Hepatocyte (in vitro differentiated cells): ENCODE results near the gene SFXN4. TPM values are rescaled to one million over a fixed set of nuclear protein-coding genes. Genes with fewer than 3 reads are reported as not detected.
A peak's percentile ranks its signal among the peaks of the same experiment; 100 is the strongest.

Experiments used
- DNase-seq: peaks from one replicate; pipeline ENCODE4 v3.0.0-alpha.2; 2016; ENCODE audit warnings: low spot score
- H2AFZ ChIP-seq: fragments of 200-600 bp; sonication (generic); 2 replicates; pipeline ENCODE4 v1.6.0; 2016; ENCODE audit warnings: antibody characterized with exemption, mild to moderate bottlenecking
- H3K27ac ChIP-seq: fragments of 200-600 bp; sonication (generic); 2 replicates; pipeline ENCODE4 v1.5.1; 2016; ENCODE audit warnings: mild to moderate bottlenecking
- H3K27me3 ChIP-seq: fragments of 200-600 bp; sonication (generic); 2 replicates; pipeline ENCODE4 v1.6.1; 2016
- H3K36me3 ChIP-seq: fragments of 200-600 bp; sonication (generic); replicated peaks from 2 replicates; pipeline ENCODE4 v1.5.1; 2016; ENCODE audit warnings: low read depth; ENCODE audit not compliant: insufficient read depth
- H3K4me1 ChIP-seq: fragments of 200-600 bp; sonication (generic); 2 replicates; pipeline ENCODE4 v1.5.1; 2016; ENCODE audit warnings: mild to moderate bottlenecking, moderate library complexity; ENCODE audit not compliant: insufficient read depth
- H3K4me2 ChIP-seq: fragments of 200-600 bp; sonication (generic); 2 replicates; pipeline ENCODE4 v1.6.0; 2016
- H3K4me3 ChIP-seq: fragments of 200-600 bp; sonication (generic); 2 replicates; pipeline ENCODE4 v1.5.1; 2016; ENCODE audit warnings: mild to moderate bottlenecking
- H3K79me2 ChIP-seq: fragments of 200-600 bp; sonication (generic); 2 replicates; pipeline ENCODE4 v1.6.0; 2017; ENCODE audit warnings: mild to moderate bottlenecking
- H3K9me2 ChIP-seq: fragments of 200-600 bp; sonication (generic); replicated peaks from 2 replicates; pipeline ENCODE4 v1.6.0; 2017; ENCODE audit warnings: mild to moderate bottlenecking; ENCODE audit not compliant: insufficient read depth
- H3K9me3 ChIP-seq: fragments of 200-600 bp; sonication (generic); 2 replicates; pipeline ENCODE4 v1.5.1; 2016; ENCODE audit warnings: low read depth, mild to moderate bottlenecking
- H4K20me1 ChIP-seq: fragments of 200-600 bp; sonication (generic); 2 replicates; pipeline ENCODE4 v1.6.0; 2016; ENCODE audit warnings: mild to moderate bottlenecking; ENCODE audit not compliant: insufficient read depth, poor library complexity, severe bottlenecking
- CTCF ChIP-seq: fragments of 200-600 bp; sonication (generic); IDR thresholded peaks from 2 replicates; pipeline ENCODE4 v1.5.1; 2016; ENCODE audit warnings: antibody characterized with exemption, mild to moderate bottlenecking; ENCODE audit not compliant: poor library complexity
- EZH2 ChIP-seq: fragments of 200-600 bp; sonication (generic); IDR thresholded peaks from 2 replicates; pipeline ENCODE4 v1.6.1; 2016; ENCODE audit warnings: antibody characterized with exemption, mild to moderate bottlenecking, borderline replicate concordance
- EZH2phosphoT487 ChIP-seq: fragments of 200-600 bp; sonication (generic); IDR thresholded peaks from one replicate; pipeline ENCODE4 v1.6.1; 2018; ENCODE audit warnings: antibody characterized with exemption, mild to moderate bottlenecking, low read depth, moderate library complexity; ENCODE audit not compliant: unreplicated experiment, severe bottlenecking
- WGBS: methylation state at CpG from one replicate; pipeline ENCODE4 v1.1.6; 2016; ENCODE audit warnings: low lambda C conversion rate; ENCODE audit errors: missing lambda C conversion rate; 5-methylcytosine and 5-hydroxymethylcytosine counted together
- polyA plus RNA-seq: library from polyadenylated mRNA; unstranded; fragments of >200 nt; fragmentation: Nextera tagmentation; extraction: Ambion mirVana; gene quantifications from 2 replicates; pipeline ENCODE4 v1.2.1, GENCODE V29; 2016
- total RNA-seq: library from RNA; depleted of rRNA; stranded (reverse); fragments of >200 nt; gene quantifications from 2 replicates; pipeline ENCODE4 v1.2.3, GENCODE V29; 2014

The SFXN4 gene
- total and polyA plus RNA-seq, 2 experiments from 2014 or later: 27.2 to 41.5 TPM

- TF ChIP-seq CTCF: no peak
- no peak for TF ChIP-seq EZH2
- TF ChIP-seq EZH2phosphoT487: no peak
- Histone ChIP-seq H4K20me1 (no peaks in the 10 kb centered on the region), H3K4me3 (no peak overlapping the region), H3K9me2 (no peaks in the 10 kb centered on the region), H3K4me1 (no peaks in the 10 kb centered on the region), H2AFZ (no peak overlapping the region), H3K4me2 (no peak overlapping the region), H3K9me3 (no peaks in the 10 kb centered on the region), H3K27me3 (no peaks in the 10 kb centered on the region), H3K27ac (peak overlapping the region; percentile 72), H3K36me3 (peaks cover 4% of the 10 kb centered on the region), H3K79me2 (no peaks in the 10 kb centered on the region)
- peak; percentile 32 for DNase-seq
- 60% methylated on average over 4 of the region's 4 CpGs for WGBS
Observed at GRCh38 chr10:119135513-119135881, 30.0 kb downstream of the SFXN4 start.

GRCh38 chr10:119133949-119134348 is 31.6 kb downstream of the SFXN4 start:
- H3K79me2 ChIP-seq: no peaks in the 10 kb centered on the region
- H3K4me2 ChIP-seq: no peak overlapping the region
- H4K20me1 ChIP-seq: no peaks in the 10 kb centered on the region
- H2AFZ ChIP-seq: no peak overlapping the region
- no peaks in the 10 kb centered on the region for H3K27me3 ChIP-seq
- DNase-seq: no peak
- no peak overlapping the region for H3K27ac ChIP-seq
- 91% methylated on average over 8 of the region's 8 CpGs for WGBS
- H3K4me3 ChIP-seq: no peak overlapping the region
- no peaks in the 10 kb centered on the region for H3K9me2 ChIP-seq
- H3K36me3 ChIP-seq: peaks cover 8% of the 10 kb centered on the region
- no peaks in the 10 kb centered on the region for H3K4me1 ChIP-seq
- TF ChIP-seq EZH2phosphoT487 (no peak), CTCF (no peak), EZH2 (no peak)
- H3K9me3 ChIP-seq: no peaks in the 10 kb centered on the region

- Histone ChIP-seq H3K27ac (no peak overlapping the region), H3K9me2 (no peaks in the 10 kb centered on the region), H3K27me3 (no peaks in the 10 kb centered on the region), H3K9me3 (no peaks in the 10 kb centered on the region), H3K79me2 (no peaks in the 10 kb centered on the region), H3K4me1 (no peaks in the 10 kb centered on the region), H3K36me3 (peaks cover 8% of the 10 kb centered on the region), H3K4me2 (no peak overlapping the region), H2AFZ (no peak overlapping the region), H3K4me3 (no peak overlapping the region), H4K20me1 (no peaks in the 10 kb centered on the region)
- 90% methylated on average over 14 of the region's 14 CpGs for WGBS
- DNase-seq: no peak
- TF ChIP-seq EZH2 (no peak), EZH2phosphoT487 (no peak), CTCF (no peak)
Observed at GRCh38 chr10:119132521-119133345, 32.8 kb downstream of the SFXN4 start.
